ENCODE measurements around the gene BFSP2.

- TF ChIP-seq CTCF (IDR thresholded peaks at IDR 0.05; ENCODE audit: low read depth, low read length, poor library complexity, severe bottlenecking) (no peak), EZH2phosphoT487 (IDR thresholded peaks at IDR 0.05; ENCODE audit: borderline replicate concordance, low read length) (no peak)
Measured at GRCh38 chr3:133475245-133476010, 75.6 kb downstream of the BFSP2 start.
